ENCODE measurements around the gene IFIT5. TPM values are rescaled to one million over a fixed set of nuclear protein-coding genes. Genes with fewer than 3 reads are reported as not detected.

Gene IFIT5
- polyA plus RNA-seq, 1 donor (not counting 4 experiments of a cell fraction or from before 2014, with no cell fraction given), result 15.8 TPM

GRCh38 chr10:89391907-89392756 lies 22.2 kb upstream of the IFIT5 start, which contains the start of gene IFIT1:
IFIT1 (plus strand) TSS chr10:89392623; CDS start chr10:89392713, 90 bp downstream.
- Histone ChIP-seq H4K20me1 (ENCODE audit: control insufficient read depth, extremely low read depth, insufficient read depth, low read length) (no peaks in the 10 kb centered on the region), H3K4me3 (ENCODE audit: control insufficient read depth in 2 of 3, extremely low read depth in 1 of 3, insufficient read depth in 2 of 3, low read depth in 1 of 3, low read length in 3 of 3) (peak within 1 kb of the TSS; percentile 50 to 88 (median 84)), H3K4me1 (ENCODE audit: control insufficient read depth, extremely low read depth, insufficient read depth, low read length) (peaks cover 14% of the 10 kb centered on the region), H3K36me3 (ENCODE audit: control insufficient read depth in 2 of 2, extremely low read depth in 1 of 2, insufficient read depth in 2 of 2, low read length in 2 of 2) (no peaks in the 10 kb centered on the region), H3K9me3 (ENCODE audit: control insufficient read depth, low read depth, low read length) (no peaks in the 10 kb centered on the region), H3K9ac (ENCODE audit: control insufficient read depth, extremely low read depth, insufficient read depth, low read length) (peak within 1 kb of the TSS; percentile 67), H3K27ac (ENCODE audit: control insufficient read depth, insufficient read depth, low read length) (peak within 1 kb of the TSS; percentile 60), H3K27me3 (ENCODE audit: control insufficient read depth, extremely low read depth, insufficient read depth, low read length) (no peaks in the 10 kb centered on the region), H3K79me2 (ENCODE audit: control insufficient read depth, insufficient read depth, low read length) (peaks cover 16% of the 10 kb centered on the region), H3K4me2 (ENCODE audit: control insufficient read depth, extremely low read depth, insufficient read depth, low read depth, low read length) (peak within 1 kb of the TSS; percentile 68), H3K9me1 (ENCODE audit: control insufficient read depth, extremely low read depth, insufficient read depth, low read length) (no peaks in the 10 kb centered on the region), H2AFZ (ENCODE audit: control insufficient read depth, low read length) (peak within 1 kb of the TSS; percentile 94)
- FAIRE-seq, result peak; percentile 90
- dilution Hi-C loops (cut with MboI; ENCODE audit: extremely low pct_ligation_motif_present, low sequenced_read_pairs), result no loop called here
- peak; percentile 81 for DNase-seq (ENCODE audit: low read depth, low spot score)
- no peak for TF ChIP-seq EZH2 (IDR thresholded peaks at IDR 0.05; ENCODE audit: low read length)
- no peak for TF ChIP-seq CTCF (optimal IDR thresholded peaks at IDR 0.05 in 1 of 3, IDR thresholded peaks at IDR 0.05 in 1 of 3, conservative IDR thresholded peaks at IDR 0.05 in 1 of 3; ENCODE audit: extremely low read depth in 1 of 3, insufficient read depth in 2 of 3, low read length in 3 of 3)

- peaks cover 16% of the 10 kb centered on the region for H3K79me2 ChIP-seq (ENCODE audit: control insufficient read depth, insufficient read depth, low read length)
- H4K20me1 ChIP-seq (ENCODE audit: control insufficient read depth, extremely low read depth, insufficient read depth, low read length), result no peaks in the 10 kb centered on the region
- peaks cover 14% of the 10 kb centered on the region for H3K4me1 ChIP-seq (ENCODE audit: control insufficient read depth, extremely low read depth, insufficient read depth, low read length)
- no peaks in the 10 kb centered on the region for H3K27me3 ChIP-seq (ENCODE audit: control insufficient read depth, extremely low read depth, insufficient read depth, low read length)
- peak overlapping the region; percentile 68 for H3K4me2 ChIP-seq (ENCODE audit: control insufficient read depth, extremely low read depth, insufficient read depth, low read depth, low read length)
- DNase-seq (ENCODE audit: low read depth, low spot score), result no peak
- H2AFZ ChIP-seq (ENCODE audit: control insufficient read depth, low read length), result peak overlapping the region; percentile 54
- peak overlapping the region; percentile 50 to 88 (median 84) for H3K4me3 ChIP-seq (ENCODE audit: control insufficient read depth in 2 of 3, extremely low read depth in 1 of 3, insufficient read depth in 2 of 3, low read depth in 1 of 3, low read length in 3 of 3)
- no peaks in the 10 kb centered on the region for H3K9me3 ChIP-seq (ENCODE audit: control insufficient read depth, low read depth, low read length)
- H3K9ac ChIP-seq (ENCODE audit: control insufficient read depth, extremely low read depth, insufficient read depth, low read length), result peak overlapping the region; percentile 67
- H3K36me3 ChIP-seq (ENCODE audit: control insufficient read depth in 2 of 2, extremely low read depth in 1 of 2, insufficient read depth in 2 of 2, low read length in 2 of 2), result peaks cover 0 to 1% of the 10 kb centered on the region in 2 experiments
- TF ChIP-seq CTCF (optimal IDR thresholded peaks at IDR 0.05 in 1 of 3, IDR thresholded peaks at IDR 0.05 in 1 of 3, conservative IDR thresholded peaks at IDR 0.05 in 1 of 3; ENCODE audit: extremely low read depth in 1 of 3, insufficient read depth in 2 of 3, low read length in 3 of 3), result no peak
- TF ChIP-seq EZH2 (IDR thresholded peaks at IDR 0.05; ENCODE audit: low read length), result no peak
- H3K27ac ChIP-seq (ENCODE audit: control insufficient read depth, insufficient read depth, low read length), result peak overlapping the region; percentile 4
- no peaks in the 10 kb centered on the region for H3K9me1 ChIP-seq (ENCODE audit: control insufficient read depth, extremely low read depth, insufficient read depth, low read length)
- no peak for FAIRE-seq
- dilution Hi-C loops (cut with MboI; ENCODE audit: extremely low pct_ligation_motif_present, low sequenced_read_pairs), result no loop called here
Measured at GRCh38 chr10:89392974-89393373, 21.4 kb upstream of the IFIT5 start.
